GM21528 (cell line): ENCODE results near the gene INO80B.
"Not testable (repeated sequence)": the region's sequence is repeated elsewhere in the genome, so short reads cannot be mapped to it uniquely, and the experiment has no call there.

Source experiments
- ATAC-seq: cut with Tn5 transposase; IDR thresholded peaks from one replicate; pipeline ENCODE4 v1.9.1; 2021; ENCODE audit warnings: mild to moderate bottlenecking, moderate library complexity; ENCODE audit not compliant: unreplicated experiment, low FRiP score

The INO80B gene

DNA sequence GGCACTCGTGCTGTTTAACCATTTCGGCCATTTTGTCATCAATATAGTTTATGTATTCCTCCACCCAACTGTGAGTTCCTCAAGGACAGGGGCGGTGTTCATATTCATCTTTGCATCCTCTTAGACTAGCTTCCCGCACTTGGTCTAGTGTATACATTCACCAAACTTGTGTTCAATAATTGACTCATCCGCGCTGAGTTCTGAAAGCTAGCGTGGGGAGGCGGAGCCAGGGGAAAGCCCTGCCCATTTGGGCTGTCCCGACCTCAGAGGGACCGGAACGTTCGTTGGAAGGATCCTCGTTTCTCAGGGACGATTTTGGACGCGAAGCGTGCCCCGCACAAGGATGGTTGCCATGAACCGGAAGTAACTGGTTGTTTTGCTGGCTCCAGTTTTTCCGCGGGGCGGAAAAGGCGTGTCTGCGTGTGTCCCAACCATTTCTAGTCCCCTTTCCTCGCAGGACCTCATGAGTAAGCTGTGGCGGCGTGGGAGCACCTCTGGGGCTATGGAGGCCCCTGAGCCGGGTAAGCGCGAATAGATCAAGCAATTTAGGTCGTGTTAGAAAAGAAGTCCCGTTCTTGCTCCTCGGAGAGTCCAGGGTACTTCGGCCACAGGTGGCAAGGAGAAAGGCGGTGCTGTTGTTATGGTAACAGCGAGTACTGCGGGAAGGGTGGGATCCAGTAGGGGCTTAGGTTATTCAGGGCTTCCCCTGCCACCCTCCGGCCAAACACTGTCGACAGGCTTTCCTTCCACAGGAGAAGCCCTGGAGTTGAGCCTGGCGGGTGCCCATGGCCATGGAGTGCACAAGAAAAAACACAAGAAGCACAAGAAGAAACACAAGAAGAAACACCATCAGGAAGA is at the start of gene INO80B:
Gene INO80B, plus strand, starts transcription at position 434 of the 858 bp plus-strand sequence. Its CDS starts 30 bp downstream, at position 464.
- peak; percentile 43 for ATAC-seq

DNA sequence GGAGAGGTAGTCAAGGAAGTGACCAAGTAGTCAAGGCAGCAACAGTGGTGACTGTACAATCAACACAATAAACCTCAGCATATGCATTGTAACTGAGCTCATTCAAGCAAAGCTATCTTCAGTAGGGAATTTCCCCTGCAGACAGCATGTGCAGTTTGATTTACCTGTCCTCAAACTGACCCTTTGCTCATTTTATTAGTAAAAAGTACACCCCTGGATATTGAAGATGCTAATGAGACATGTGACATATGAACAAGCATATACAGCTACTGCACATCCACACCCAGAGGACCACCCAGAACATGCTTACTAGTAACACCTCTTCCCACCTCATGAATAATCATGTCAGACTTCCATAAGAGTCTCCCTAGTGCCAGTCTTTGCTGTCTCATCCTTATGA is 48.9 kb upstream of the INO80B start:
- no peak for ATAC-seq

DNA sequence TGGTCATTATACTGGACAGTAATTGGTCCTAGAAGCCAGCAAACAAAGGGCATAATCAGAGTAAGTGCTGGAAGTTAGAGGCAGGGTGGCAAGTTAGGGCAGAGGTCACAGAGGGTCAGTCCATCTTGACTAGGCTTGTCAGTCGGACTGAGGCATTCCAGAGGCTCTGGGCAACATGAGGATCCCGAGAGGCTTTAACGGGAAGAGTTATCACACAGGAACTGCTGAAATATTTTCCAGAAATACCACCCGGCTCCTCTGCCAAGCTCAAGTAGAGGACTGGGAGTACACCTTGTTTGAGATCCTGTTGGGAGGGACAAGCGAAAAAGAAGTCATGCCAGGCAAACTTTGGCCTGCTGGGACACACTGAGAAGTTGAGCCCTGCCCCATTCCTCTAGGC is 47.2 kb upstream of the INO80B start:
- ATAC-seq, result no peak

DNA sequence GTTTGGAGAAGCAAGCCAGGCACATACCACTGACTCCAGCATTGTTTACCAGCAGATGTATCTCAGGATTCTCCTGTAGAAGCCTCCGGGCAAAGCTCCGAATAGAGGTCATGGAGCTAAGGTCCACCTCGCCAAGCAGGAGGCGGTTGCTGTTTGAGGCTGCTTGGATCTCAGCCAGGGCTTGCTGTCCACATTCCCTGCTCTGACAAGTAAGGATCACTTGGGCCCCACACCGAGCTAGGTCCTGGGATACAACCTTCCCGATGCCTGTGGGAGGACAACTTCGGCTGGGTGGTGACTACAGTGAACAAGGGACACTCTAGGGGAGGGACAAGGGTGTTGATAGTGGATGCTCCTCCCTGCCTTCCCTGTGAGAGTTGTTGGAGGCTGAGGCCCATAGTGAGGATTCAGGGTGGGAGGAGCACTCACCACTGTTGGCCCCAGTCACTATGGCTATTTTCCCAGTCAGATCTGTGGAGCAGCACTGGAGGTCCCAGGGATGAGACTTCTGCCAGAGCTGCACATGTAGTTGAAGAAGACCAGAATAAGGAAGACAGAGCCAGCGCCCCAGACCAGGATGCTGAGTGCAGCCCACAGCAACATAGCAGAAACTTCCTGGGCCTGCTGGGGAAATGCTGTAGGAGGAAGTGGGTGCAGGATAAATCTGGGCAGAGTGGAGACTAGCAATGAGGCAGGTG is 41.7 kb upstream of the INO80B start:
- no peak for ATAC-seq

DNA sequence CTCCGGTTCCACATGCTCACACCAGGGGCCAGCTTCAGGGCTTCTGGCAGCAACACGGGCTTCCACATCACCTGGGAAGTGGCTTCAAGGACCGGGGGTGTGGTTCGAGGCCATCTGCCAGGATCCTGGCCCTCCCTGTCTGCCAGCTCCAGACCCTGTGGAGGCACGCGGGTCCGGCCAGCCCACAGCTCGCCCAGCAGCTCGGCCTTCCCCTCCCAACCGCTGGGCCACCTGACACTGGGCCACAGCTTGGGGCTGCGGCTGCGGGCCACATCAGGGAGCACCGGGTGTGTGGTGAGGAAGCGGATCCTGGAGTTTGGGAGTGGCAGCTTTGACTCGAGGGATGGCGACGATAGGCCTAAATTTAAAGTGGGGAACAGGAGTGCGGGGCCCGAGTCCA is 40.4 kb upstream of the INO80B start:
- no peak for ATAC-seq

DNA sequence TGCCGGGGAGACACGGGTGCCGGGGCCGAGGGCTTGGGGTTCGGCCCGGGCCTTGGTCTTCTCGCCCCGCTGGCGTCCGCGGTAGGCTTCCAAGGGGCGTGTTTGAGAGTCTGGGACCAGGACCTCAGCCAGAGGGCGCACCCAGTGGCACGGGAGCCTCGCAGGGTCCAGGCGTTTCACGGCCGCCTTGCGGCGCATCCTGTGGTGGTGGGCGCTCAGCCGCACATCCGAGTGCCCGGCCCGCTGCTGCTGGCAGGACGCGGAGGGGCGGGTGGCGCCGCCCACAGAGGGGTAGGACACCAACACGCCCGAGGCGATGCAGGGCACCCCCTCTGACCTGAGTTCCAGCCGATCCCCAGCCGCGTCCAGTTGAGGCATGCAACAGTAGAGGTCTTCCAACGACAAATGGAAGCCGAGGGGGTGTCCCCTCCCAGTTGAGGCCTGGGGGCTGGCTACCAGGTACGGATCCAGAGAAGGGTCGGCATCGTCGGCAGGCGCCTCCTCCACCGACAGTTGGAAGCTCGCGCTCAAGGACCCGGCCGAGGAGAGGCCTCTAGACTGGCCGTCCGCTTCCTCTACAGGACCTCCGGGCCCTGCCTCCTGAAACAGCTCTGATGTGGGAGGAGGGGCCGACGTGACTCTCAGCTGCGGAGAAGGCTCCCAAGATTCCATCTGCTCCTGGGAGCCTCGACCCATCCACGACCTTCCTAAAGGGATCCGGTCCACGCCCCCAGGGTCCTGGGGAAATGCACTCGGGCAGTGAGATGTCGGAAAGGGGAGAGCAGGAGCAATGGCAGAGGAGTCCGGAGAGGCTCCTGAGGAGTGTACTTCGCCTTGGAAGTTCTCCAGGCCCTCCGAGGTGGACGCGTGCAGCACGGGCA is 39.8 kb upstream of the INO80B start:
- ATAC-seq, result no peak

DNA sequence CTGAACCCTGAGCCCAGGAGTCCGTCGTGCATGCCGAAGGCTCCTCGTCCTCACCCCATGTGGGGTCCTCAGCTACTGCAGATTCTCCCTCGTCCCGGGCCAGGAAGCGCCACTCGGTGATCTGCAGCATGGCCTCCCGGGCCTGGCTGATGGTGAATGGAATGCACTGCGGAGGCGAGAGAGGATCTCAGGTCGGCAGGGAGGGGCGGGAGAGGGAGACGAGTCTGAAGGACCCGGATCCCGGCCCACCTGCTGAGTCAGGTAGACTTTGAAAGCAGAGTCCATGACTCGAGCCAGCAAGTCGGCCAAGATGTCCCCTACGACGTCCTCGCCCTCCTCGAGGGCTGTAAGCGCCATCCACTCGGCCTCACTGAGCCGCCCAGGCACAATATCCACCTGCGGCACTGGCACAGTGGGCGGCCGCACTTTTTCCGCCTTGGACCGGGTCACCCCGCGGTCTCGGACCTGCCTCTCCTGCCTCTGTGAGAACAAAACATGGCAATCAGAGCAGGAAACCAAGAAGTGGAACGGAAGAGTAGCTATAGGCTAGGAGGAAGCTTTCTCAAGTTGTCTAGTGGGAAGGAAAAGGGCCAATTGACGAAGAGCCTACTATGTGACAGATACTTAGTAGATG is 39.0 kb upstream of the INO80B start:
- no peak for ATAC-seq

DNA sequence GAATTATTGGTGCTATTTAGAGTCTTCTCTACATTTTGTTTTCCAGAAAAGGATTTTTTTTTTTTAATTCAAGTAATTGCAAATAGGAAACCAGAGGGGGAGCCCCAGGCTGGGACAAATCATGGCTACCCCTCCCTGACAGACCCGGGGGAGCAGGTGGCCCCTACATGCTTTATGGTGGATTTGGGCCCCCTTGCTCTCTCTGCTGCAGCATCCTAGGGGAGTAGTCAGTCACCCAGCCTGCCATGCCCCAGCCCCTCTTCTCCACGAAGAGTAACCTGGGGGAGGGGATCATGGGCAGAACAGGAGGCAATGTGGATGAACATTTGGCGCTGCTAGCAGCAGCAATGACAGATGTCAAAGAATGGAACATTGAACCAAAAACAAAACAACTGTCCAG is 38.1 kb upstream of the INO80B start:
- ATAC-seq, result no peak

DNA sequence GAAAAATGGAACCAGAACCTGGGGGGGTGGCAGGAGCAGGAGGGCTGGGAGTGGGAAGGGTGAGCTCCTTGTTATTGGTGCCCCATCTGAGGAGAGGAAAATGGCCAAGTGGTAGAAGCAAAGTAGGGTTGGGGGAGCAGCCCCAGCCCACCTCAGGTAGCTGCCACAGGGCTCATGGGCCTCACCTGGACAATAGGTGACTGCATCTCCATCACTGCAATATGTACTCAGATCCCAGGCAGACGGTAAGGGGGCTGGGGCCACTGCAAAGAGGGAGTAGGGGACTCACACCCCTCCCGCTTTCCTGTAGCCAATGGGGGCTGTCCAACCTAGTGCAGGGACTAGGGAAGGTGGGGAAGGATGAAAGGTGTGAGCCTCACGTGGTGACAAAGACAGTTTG is 37.7 kb upstream of the INO80B start:
- ATAC-seq, result no peak

DNA sequence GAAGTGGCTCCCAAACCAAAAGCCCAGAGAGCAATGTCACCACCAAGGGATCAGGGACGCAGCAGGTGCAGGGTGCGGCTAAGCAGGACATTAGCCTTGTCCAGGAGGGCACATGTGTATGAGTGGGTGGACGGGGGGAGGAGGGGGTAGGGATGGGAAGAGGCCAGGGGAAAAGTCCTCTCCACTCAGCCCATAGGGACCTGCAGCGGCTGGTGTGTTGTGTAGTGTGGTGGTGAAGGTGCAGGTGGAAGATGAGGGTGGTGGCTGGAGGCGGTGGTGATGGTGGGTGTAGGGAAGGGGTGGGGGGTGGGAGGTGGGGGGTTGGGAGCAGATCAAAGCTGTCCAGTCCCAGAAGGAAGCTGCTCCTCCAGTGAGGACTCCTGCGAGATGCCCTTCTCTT is 37.1 kb upstream of the INO80B start:
- ATAC-seq, result no peak

DNA sequence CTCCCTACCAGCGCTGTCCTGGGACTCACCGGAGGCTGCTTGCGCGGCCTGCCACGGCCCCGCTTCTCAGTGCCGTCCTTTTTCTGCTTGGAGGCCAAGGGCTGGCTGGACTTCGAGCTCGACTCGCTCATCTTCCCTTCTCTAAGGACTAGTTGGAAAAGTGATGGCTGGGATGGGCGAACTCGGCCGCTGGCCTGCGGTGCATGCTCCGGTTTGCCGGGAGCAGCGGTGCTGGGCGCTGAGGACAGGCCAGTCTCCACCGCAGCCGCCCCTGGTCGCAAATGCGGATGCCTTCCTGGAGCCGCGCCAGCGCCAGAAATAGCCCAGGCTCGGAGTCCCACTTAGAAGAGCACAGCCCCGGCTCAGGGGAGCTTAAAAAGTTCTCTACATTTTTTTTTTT is 36.6 kb upstream of the INO80B start:
- no peak for ATAC-seq

DNA sequence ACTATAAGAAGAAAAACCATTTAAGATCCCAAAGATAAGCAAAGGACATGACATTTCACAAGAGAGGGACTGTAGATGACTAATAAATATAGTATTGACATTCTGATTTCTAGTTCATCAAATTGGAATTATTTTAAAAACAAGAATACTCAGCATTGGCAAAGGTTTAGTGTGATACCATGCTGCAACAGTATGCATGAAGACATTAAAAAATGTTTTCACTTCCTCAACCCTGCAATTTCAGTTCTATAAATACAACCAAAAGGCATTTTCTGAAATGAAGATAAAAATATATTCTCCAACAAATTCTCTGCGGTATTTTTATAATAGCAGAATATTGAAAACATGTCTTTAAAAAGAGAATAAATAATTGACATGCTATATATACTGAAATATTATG is 35.5 kb upstream of the INO80B start:
- ATAC-seq, result no peak

DNA sequence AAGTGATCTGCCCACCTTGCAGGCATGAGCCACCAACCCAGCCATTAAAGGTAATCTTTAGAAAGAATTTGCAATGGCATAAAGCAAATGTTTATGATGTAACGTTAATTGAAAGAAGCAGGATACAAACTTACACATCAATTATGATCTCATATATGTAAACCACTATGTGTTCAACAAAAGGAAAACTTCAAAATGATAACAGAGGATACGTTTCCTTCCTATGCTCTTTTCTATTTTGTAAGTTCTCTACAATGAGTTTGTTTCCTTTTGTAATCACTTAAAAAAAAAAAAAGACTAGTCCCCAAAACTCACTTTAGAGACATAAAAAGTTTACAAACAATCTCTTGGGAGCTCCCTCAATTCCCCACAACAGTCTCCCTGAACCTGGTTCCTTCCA is 34.9 kb upstream of the INO80B start:
- no peak for ATAC-seq

DNA sequence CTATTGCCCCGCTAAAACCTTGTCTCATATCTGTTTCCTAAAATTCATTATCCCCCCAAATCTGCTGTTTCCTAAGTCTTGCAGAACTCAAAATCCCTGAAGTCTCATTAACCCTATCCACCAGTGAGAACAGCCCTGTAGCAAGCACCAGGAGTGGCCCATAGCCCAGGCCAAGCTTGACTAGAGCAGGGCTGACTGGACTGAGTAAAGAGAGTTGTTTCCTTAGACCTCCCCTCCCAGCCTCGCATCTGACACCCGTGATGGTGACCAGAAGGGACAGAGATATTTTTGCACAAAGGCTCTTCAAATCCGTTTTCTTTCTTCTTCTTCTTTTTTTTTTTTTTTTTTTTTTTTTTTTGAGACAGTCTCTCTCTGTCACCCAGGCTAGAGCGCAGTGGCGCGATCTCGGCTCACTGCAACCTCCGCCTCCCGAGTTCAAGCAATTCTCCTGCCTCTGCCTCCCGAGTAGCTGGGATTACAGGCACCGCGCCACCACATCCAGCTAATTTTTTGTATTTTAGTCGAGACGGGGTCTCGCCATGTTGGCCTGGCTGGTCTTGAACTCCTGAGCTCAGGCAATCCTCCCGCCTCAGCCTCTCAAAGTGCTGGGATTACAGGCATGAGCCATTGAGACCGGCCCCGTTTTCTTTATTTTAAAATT is 34.3 kb upstream of the INO80B start:
- ATAC-seq, result not testable (repeated sequence)

DNA sequence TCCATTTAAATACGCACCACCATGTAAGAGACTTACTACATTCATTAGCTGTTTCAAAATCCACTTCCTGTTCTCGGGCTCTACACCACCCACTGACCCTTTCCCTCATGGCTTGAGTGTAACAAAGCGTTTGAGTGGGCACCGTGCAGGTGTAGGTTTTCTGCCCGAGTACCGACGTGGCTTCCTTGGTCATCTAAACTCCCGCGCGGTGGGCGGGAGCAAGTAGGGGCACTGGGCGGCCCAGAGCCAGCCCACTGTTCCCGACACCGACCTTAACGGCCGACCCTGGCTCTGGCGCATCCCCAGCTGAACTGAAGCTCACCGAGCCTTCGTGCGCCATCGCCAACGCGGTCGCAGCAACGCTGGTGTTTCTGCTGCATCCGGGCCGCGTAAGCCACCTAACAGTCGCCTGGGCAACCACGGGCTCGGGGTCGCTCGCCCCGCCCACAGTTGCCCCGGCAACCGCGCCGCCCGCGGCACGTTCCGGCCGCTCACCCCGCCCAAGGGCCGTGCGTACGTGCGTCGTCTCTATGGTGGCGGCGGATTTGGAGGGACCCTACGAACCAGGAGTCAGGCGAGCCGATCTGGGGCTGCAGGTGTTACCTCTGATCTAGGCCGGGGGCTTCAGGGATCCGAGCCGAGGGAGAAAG is 33.5 kb upstream of the INO80B start, which contains the start of the genes C2orf81 and WDR54:
Gene C2orf81, minus strand, starts transcription at position 399 of the 650 bp plus-strand sequence. Its CDS starts 59 bp downstream, at position 340.
Gene WDR54, plus strand, starts transcription at position 510 of the 650 bp plus-strand sequence. CDS start 424 bp downstream, outside the sequence.
- peak; percentile 88 for ATAC-seq

DNA sequence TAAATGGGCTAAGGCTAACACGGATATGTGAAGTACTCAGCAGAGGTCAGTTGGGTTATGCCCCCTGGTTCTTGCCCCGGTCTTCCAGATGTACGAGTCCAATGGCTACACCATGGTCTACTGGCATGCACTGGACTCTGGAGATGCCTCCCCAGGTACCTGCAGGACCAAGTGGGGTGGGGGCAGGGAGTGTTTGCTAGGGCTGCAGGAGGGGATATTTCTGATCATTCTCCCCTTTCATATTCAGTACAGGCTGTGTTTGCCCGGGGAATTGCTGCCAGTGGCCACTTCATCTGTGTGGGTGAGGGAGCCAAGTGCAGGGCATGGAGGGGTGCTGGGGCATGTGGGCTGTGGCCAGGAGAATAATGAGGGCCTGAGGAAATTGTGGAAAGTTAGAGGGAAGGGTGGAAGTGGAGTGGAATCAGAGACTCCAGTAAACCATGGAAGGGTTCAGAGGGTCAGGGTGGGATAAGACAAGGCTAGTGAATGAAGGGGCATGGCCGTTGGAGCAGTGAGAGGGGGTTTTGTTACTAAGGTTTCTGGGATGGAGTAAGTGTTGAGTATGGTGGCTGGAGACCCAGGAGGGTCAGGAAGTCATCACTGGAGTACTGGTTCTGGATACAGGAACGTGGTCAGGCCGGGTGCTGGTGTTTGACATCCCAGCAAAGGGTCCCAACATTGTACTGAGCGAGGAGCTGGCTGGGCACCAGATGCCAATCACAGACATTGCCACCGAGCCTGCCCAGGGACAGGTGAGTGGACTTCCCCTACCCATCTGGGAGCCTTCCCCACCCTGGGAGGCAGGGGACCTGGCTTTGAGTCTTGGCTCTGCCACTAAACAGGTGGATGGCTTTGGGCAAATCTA is 31.4 kb upstream of the INO80B start:
- ATAC-seq, result no peak

DNA sequence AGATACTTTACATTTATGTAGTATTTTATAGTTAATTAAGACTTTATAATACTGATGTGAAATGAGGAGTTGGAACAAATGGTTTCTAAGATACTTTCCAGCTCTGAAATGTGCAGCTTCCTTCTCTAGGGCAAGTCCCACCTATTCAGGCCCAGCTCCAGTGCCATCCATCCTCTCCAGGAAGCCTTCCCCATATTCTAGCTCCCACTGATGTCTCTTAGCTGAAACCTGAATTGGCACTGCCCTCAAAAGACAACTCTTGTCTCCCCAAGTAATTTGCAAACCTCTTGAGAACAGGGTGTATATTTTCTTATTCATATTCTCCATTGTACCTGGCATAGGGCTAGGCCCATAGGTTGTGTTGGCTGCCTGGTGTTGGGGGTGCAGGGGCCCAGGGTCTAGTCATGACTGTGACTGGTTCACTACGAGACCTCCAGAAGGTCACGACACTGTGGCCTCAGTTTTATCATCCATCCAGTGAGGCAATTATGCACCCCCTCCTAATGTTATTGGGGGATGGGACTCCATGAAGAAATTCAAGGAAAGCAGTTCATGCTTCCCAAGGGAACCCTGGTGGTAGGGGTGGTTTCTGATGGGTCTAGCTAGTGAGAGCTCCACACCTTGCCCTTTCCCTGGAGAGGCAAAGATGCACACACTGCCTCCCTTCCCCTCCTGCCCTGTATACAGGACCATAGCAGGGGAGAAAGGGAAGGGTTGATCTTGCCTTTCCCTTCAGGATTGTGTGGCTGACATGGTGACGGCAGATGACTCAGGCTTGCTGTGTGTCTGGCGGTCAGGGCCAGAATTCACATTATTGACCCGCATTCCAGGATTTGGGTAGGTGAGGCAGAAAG is 30.5 kb upstream of the INO80B start:
- no peak for ATAC-seq
